MM.1S (cell line): ENCODE data around the gene RAMP3.
A peak's percentile ranks its signal among the peaks of the same experiment; 100 is the strongest.

Experiments used
- DNase-seq: peaks from one replicate; pipeline ENCODE4 v3.0.0-alpha.2; 2015
- H2AFZ ChIP-seq: fragments of 300-600 bp; sonication (generic); 2 replicates; pipeline ENCODE4 v1.6.0; 2016; ENCODE audit warnings: antibody characterized with exemption, low read length
- H3F3A ChIP-seq: fragments of 300-600 bp; sonication (generic); 2 replicates; pipeline ENCODE4 v1.6.1; 2016; ENCODE audit warnings: mild to moderate bottlenecking, antibody characterized with exemption, low read length, moderate library complexity, mixed read lengths; ENCODE audit not compliant: insufficient read depth
- H3K27ac ChIP-seq: fragments of 300-600 bp; sonication (generic); 2 replicates; pipeline ENCODE4 v1.5.1; 2016; ENCODE audit warnings: mild to moderate bottlenecking, low read length
- H3K27me3 ChIP-seq: fragments of 300-600 bp; sonication (generic); replicated peaks from 2 replicates; pipeline ENCODE4 v1.6.0; 2016; ENCODE audit warnings: low read length; ENCODE audit not compliant: insufficient read depth
- H3K36me3 ChIP-seq: fragments of 300-600 bp; sonication (generic); replicated peaks from 2 replicates; pipeline ENCODE4 v1.6.1; 2016; ENCODE audit warnings: mild to moderate bottlenecking, low read length, mixed read lengths; ENCODE audit not compliant: insufficient read depth
- H3K4me1 ChIP-seq: fragments of 300-600 bp; sonication (generic); 2 replicates; pipeline ENCODE4 v1.6.1; 2016; ENCODE audit warnings: low read length, mixed read lengths
- H3K4me2 ChIP-seq: fragments of 300-600 bp; sonication (generic); 2 replicates; pipeline ENCODE4 v1.6.0; 2016; ENCODE audit warnings: low read depth, low read length
- H3K4me3 ChIP-seq: fragments of 300-600 bp; sonication (generic); 2 replicates; pipeline ENCODE4 v1.5.1; 2016; ENCODE audit warnings: low read length, mixed read lengths
- H3K79me2 ChIP-seq: fragments of 300-600 bp; sonication (generic); 2 replicates; pipeline ENCODE4 v1.6.1; 2016; ENCODE audit warnings: mixed run types, low read length, mixed read lengths
- H3K9ac ChIP-seq: fragments of 300-600 bp; sonication (generic); 2 replicates; pipeline ENCODE4 v1.6.1; 2016; ENCODE audit warnings: low read length, mixed read lengths
- H3K9me2 ChIP-seq: fragments of 300-600 bp; sonication (generic); replicated peaks from 2 replicates; pipeline ENCODE4 v1.6.1; 2016; ENCODE audit warnings: mild to moderate bottlenecking, low read length, mixed read lengths; ENCODE audit not compliant: insufficient read depth
- H3K9me3 ChIP-seq: fragments of 300-600 bp; sonication (generic); replicated peaks from 2 replicates; pipeline ENCODE4 v1.6.1; 2016; ENCODE audit warnings: mild to moderate bottlenecking, low read length, mixed read lengths; ENCODE audit not compliant: insufficient read depth
- H4K20me1 ChIP-seq: fragments of 300-600 bp; sonication (generic); 2 replicates; pipeline ENCODE4 v1.6.1; 2016; ENCODE audit warnings: mild to moderate bottlenecking, low read length, moderate library complexity, mixed read lengths; ENCODE audit not compliant: insufficient read depth
- EZH2 ChIP-seq: fragments of 300-600 bp; sonication (generic); optimal IDR thresholded peaks from 2 replicates; pipeline ENCODE3; 2017; ENCODE audit warnings: low read depth, mild to moderate bottlenecking, antibody characterized with exemption, low read length, mixed read lengths
- EZH2phosphoT487 ChIP-seq: fragments of 300-600 bp; sonication (generic); IDR thresholded peaks from 2 replicates; pipeline ENCODE4 v1.6.1; 2018; ENCODE audit warnings: antibody characterized with exemption, low read length
- TF ChIP-seq, protein P1 (sequence below): fragments of 300-600 bp; sonication (generic); IDR thresholded peaks from 2 replicates; pipeline ENCODE4 v1.5.1; 2016; ENCODE audit warnings: antibody characterized with exemption, low read length, mixed read lengths

RAMP3 gene

DNA sequence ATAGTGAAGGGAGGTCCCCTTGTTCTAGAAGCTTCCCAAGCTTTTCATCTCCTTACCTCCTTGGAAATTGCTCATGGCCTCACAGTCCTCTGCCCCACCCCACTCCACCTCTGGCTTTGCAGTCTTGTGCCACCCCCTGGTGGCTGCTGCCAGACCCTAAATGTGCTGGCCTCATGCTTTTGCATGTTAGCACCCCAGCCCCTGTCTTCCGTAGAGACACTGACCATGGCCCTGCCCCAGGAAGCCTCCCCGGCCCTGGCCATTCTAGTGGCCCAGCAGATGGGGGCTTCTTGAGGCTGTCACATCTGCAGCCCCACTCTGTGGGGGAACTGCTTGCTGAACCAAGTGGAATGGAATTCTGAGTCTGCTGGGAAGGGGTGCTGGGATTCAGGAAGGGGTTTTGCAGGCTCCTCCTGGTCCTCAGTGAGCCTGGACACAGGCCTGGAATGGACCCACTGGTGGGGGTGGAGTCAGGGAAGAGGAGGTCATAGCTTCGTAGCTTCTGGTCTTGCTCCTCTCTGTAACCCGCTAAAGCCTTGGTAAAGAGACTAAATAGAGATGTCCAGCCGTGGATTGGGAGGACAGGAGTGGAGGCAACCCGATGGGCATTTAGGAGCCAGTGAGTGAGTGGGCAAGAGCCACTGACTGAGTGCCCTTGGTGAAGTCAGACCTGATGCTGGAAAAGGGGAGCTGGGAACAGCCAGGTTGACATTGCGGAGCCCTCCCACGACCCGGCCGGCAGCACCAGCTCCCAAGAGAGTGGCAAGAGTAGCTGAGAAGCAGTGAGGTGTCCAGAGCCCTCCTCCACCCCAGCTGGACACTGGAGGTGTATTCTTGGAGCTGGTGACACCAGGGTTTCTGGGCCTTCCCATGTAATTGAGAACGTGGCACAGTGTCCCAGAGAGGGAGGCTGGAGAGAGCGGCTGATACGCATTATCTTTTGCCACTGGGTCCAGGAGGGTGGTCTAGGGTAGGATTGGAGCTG lies 20.9 kb downstream of the RAMP3 start:
- no peak overlapping the region for H3K9ac ChIP-seq
- no peaks in the 10 kb centered on the region for H3K36me3 ChIP-seq
- H3K9me3 ChIP-seq = no peaks in the 10 kb centered on the region
- H3K4me3 ChIP-seq = no peak overlapping the region
- H3K9me2 ChIP-seq = no peaks in the 10 kb centered on the region
- no peak overlapping the region for H3K27ac ChIP-seq
- H3K4me2 ChIP-seq = no peak overlapping the region
- no peak overlapping the region for H2AFZ ChIP-seq
- peak; percentile 19 for DNase-seq
- TF ChIP-seq EZH2phosphoT487 = no peak
- TF ChIP-seq, protein P1, sequence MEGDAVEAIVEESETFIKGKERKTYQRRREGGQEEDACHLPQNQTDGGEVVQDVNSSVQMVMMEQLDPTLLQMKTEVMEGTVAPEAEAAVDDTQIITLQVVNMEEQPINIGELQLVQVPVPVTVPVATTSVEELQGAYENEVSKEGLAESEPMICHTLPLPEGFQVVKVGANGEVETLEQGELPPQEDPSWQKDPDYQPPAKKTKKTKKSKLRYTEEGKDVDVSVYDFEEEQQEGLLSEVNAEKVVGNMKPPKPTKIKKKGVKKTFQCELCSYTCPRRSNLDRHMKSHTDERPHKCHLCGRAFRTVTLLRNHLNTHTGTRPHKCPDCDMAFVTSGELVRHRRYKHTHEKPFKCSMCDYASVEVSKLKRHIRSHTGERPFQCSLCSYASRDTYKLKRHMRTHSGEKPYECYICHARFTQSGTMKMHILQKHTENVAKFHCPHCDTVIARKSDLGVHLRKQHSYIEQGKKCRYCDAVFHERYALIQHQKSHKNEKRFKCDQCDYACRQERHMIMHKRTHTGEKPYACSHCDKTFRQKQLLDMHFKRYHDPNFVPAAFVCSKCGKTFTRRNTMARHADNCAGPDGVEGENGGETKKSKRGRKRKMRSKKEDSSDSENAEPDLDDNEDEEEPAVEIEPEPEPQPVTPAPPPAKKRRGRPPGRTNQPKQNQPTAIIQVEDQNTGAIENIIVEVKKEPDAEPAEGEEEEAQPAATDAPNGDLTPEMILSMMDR = peak; percentile 37
- no peaks in the 10 kb centered on the region for H3F3A ChIP-seq
- no peaks in the 10 kb centered on the region for H4K20me1 ChIP-seq
- no peaks in the 10 kb centered on the region for H3K79me2 ChIP-seq
- no peaks in the 10 kb centered on the region for H3K4me1 ChIP-seq
- no peaks in the 10 kb centered on the region for H3K27me3 ChIP-seq

DNA sequence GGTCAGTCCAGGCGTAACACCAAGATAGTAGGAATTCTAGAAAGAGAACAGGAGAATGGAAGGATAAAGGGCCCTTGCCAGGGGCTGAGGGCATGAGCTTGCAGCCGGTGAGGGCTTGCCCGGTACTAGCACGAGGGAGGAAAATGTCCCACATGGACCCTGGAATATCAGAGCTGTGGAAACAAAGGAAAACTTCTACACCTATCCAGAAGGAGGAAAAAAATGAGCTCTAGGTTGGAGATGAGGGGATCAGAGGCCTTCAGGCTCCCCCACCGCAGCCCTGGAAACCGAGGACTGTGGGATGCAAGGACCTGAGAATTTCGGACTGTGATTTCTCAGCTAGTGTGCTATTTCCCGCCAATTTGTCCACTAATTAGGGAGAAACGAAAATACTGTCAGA lies 22.1 kb downstream of the RAMP3 start:
- no peak for DNase-seq
- Histone ChIP-seq H2AFZ (no peak overlapping the region), H3K36me3 (no peaks in the 10 kb centered on the region)

GRCh38 chr7:45180084-45180986 lies 22.7 kb downstream of the RAMP3 start:
- Histone ChIP-seq H3K27ac (no peak overlapping the region), H3K79me2 (no peaks in the 10 kb centered on the region), H3K4me1 (no peaks in the 10 kb centered on the region), H3K36me3 (no peaks in the 10 kb centered on the region), H2AFZ (no peak overlapping the region), H3K9me3 (no peaks in the 10 kb centered on the region), H3K4me2 (no peak overlapping the region), H3K9ac (no peak overlapping the region), H3F3A (no peaks in the 10 kb centered on the region), H4K20me1 (no peaks in the 10 kb centered on the region), H3K27me3 (no peaks in the 10 kb centered on the region), H3K4me3 (no peak overlapping the region), H3K9me2 (no peaks in the 10 kb centered on the region)
- TF ChIP-seq EZH2 (no peak), EZH2phosphoT487 (no peak)
- TF ChIP-seq, protein P1 = no peak
- no peak for DNase-seq

More for the DNA sequence above, 22.1 kb downstream of the RAMP3 start:
- Histone ChIP-seq H3K9me3 (no peaks in the 10 kb centered on the region), H3K79me2 (no peaks in the 10 kb centered on the region), H3K4me2 (no peak overlapping the region), H3K27me3 (no peaks in the 10 kb centered on the region), H3K9me2 (no peaks in the 10 kb centered on the region), H3K4me3 (no peak overlapping the region), H3K9ac (no peak overlapping the region), H3K27ac (no peak overlapping the region), H3K4me1 (no peaks in the 10 kb centered on the region), H3F3A (no peaks in the 10 kb centered on the region), H4K20me1 (no peaks in the 10 kb centered on the region)
- TF ChIP-seq EZH2phosphoT487 (no peak), EZH2 (no peak)
- TF ChIP-seq, protein P1 = no peak
